OCI-LY7 (cell line): ENCODE results near the gene FIBP. TPM values are rescaled to one million over a fixed set of nuclear protein-coding genes. Genes with fewer than 3 reads are reported as not detected.

ENCODE experiments used
- Bru-seq: library from RNA; stranded (reverse); fragments of 400-500 nt; gene quantifications from one replicate; lab custom pipeline; 2021; lab: Mats Ljungman, UMichigan
- BruChase-seq, 2 experiments: library from RNA; stranded (reverse); fragments of 400-500 nt; gene quantifications; one replicate each; lab custom pipeline; 2021; lab: Mats Ljungman, UMichigan
- BruUV-seq: library from RNA; stranded (reverse); fragments of 400-500 nt; replicated peaks from 2 replicates; lab custom pipeline; 2021; lab: Mats Ljungman, UMichigan
- CTCF ChIA-PET: fragments of 300-600 bp; sonication (Branson Sonifier 250); formaldehyde crosslinking; loops from one replicate; lab custom pipeline; 2022; ENCODE audit warnings: antibody characterized with exemption; ENCODE audit not compliant: unreplicated experiment; lab: Charles Lee
- POLR2A ChIA-PET: fragments of 300-600 bp; sonication (Branson Sonifier 250); formaldehyde crosslinking; loops from one replicate; lab custom pipeline; 2022; ENCODE audit warnings: antibody characterized with exemption; lab: Charles Lee
- DNase-seq: peaks from one replicate; pipeline ENCODE4 v3.0.0-alpha.2; 2015; ENCODE audit warnings: low spot score
- H2AFZ ChIP-seq: fragments of 200-600 bp; sonication (generic), shearing (Covaris generic); 2 replicates; pipeline ENCODE4 v1.6.1; 2014; ENCODE audit warnings: mild to moderate bottlenecking, antibody characterized with exemption, low read length, moderate library complexity
- H3K27ac ChIP-seq: fragments of 200-600 bp; sonication (generic); 2 replicates; pipeline ENCODE4 v1.5.1; 2014; ENCODE audit warnings: mixed run types, low read depth, mild to moderate bottlenecking, moderate library complexity, low read length, inconsistent platforms; ENCODE audit not compliant: poor library complexity, severe bottlenecking
- H3K36me3 ChIP-seq: fragments of 200-600 bp; sonication (generic); 2 replicates; pipeline ENCODE4 v1.6.1; 2014; ENCODE audit warnings: mild to moderate bottlenecking, antibody characterized with exemption, low read length, moderate library complexity, mixed read lengths; ENCODE audit not compliant: insufficient read depth
- H3K4me1 ChIP-seq: fragments of 200-600 bp; sonication (generic); 2 replicates; pipeline ENCODE4 v1.5.1; 2014; ENCODE audit warnings: mild to moderate bottlenecking, low read length; ENCODE audit not compliant: insufficient read depth, poor library complexity, severe bottlenecking
- H3K4me2 ChIP-seq: fragments of 200-600 bp; sonication (generic); 2 replicates; pipeline ENCODE4 v1.6.1; 2014; ENCODE audit warnings: mild to moderate bottlenecking, low read length
- H3K4me3 ChIP-seq: fragments of 200-600 bp; sonication (generic); 2 replicates; pipeline ENCODE4 v1.5.1; 2014; ENCODE audit warnings: mild to moderate bottlenecking, low read depth, low read length; ENCODE audit not compliant: poor library complexity, severe bottlenecking
- H3K79me2 ChIP-seq: fragments of 200-600 bp; sonication (generic); 2 replicates; pipeline ENCODE4 v1.6.1; 2016; ENCODE audit warnings: low read depth, mild to moderate bottlenecking, low read length, moderate library complexity, mixed read lengths; ENCODE audit not compliant: insufficient read depth
- H3K9me2 ChIP-seq: fragments of 200-600 bp; sonication (generic); 2 replicates; pipeline ENCODE4 v1.6.1; 2016; ENCODE audit warnings: mild to moderate bottlenecking, low read length, mixed read lengths; ENCODE audit not compliant: insufficient read depth
- H3K9me3 ChIP-seq: fragments of 200-600 bp; sonication (generic); 2 replicates; pipeline ENCODE4 v1.6.1; 2014; ENCODE audit warnings: mild to moderate bottlenecking, mixed run types, low read length, mixed read lengths
- H4K20me1 ChIP-seq: fragments of 200-600 bp; sonication (generic); 2 replicates; pipeline ENCODE4 v1.6.1; 2014; ENCODE audit warnings: mild to moderate bottlenecking, antibody characterized with exemption, low read length, moderate library complexity, mixed read lengths; ENCODE audit not compliant: insufficient read depth
- EZH2phosphoT487 ChIP-seq: fragments of 200-600 bp; sonication (generic); IDR thresholded peaks from 2 replicates; pipeline ENCODE4 v1.6.1; 2018; ENCODE audit warnings: low read depth, borderline replicate concordance, mild to moderate bottlenecking, mixed run types, antibody characterized with exemption, low read length, moderate library complexity, mixed read lengths
- intact Hi-C: fragments of 100-400 bp; cut with micrococcal nuclease; formaldehyde crosslinking; loops from one replicate; pipeline ENCODE4 v1.10.0; 2022; ENCODE audit not compliant: unreplicated experiment
- long read RNA-seq: library from polyadenylated mRNA; stranded (forward); transcript quantifications from one replicate; pipeline ENCODE4 v2.0.0, GENCODE V29; 2022
- total RNA-seq, 2 experiments: library from RNA; depleted of rRNA in 1 of 2; stranded (reverse); fragments of >200 nt in 1 of 2; shearing (Covaris generic) in 1 of 2; gene quantifications; 2 replicates each; pipeline ENCODE4 v1.2.3, GENCODE V29; 2014 to 2022
- TF ChIP-seq, protein P1 (sequence below): fragments of 200-600 bp; sonication (generic); conservative IDR thresholded peaks from 2 replicates; pipeline ENCODE4 v1.5.1; 2014; ENCODE audit warnings: mild to moderate bottlenecking, antibody characterized with exemption, low read length, moderate library complexity, mixed read lengths

The FIBP gene
- total RNA-seq (2014; rRNA removed; shearing (Covaris generic)) (133 and 184 TPM in 2 replicates), total RNA-seq (2022) (89.4 and 97.3 TPM in 2 replicates), Bru-seq, nascent RNA (percentile 67 among the genes with signal in this experiment), BruChase-seq, experiment 1, labeled RNA remaining after a 6-hour chase (percentile 79 among the genes with signal in this experiment), BruChase-seq, experiment 2, labeled RNA remaining after a 2-hour chase (percentile 69 among the genes with signal in this experiment)
- long read RNA-seq, transcript FIBP-201 (10 exons, 1,261 nt) = minor isoform, 17 of 184 reads
- long read RNA-seq, transcript FIBP-202 (10 exons, 1,248 nt) = major isoform, 127 of 184 reads
- long read RNA-seq, partial matches to known transcripts = 7 of 184 reads
- long read RNA-seq, other reads (novel, unspliced or antisense) = 31 of 184 reads

DNA sequence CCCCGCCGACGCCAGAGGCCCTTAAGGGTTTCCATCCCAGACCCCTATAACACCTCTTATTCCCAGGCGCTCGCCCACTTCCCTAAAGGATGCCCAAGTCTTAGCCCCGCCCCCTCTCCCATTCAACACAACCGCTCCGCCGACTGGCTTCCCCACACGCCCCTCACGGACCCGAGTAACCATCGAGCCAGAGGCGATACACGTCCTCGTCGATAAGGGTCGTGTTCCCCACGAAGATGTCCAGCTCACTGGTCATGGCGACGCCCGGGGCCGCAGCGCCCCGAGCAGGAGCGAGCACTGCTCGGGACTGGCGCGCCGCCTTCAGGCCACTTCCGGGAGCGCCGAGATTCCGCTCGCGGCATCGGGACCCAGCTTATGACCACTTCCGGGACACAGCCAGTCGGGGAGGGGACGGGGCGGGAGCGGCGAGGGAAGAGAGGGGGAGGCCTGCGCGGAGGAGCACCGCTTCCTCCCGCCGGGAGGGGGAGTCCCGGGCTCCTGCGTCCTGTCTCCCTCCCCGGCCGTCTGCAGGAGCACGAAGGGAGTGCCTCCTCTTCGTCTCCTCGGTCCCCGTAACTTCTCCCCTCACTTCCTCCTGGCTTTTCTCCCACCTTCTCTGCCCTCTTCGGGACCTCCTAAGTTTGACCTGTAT lies at the start of gene FIBP:
TSS of gene FIBP (minus strand) at position 309 of the 652 bp plus-strand sequence. CDS start at position 256, 53 bp downstream.
- POLR2A ChIA-PET = interaction anchor here (0.5 to 5.6 kb wide), 11 partner anchors 10 to 1032 kb away, joined by 3 to 59 read pairs (median 4); partner anchors contain the start of genes CFL1 and MUS81
- peaks cover 64% of the 10 kb centered on the region for H3K4me1 ChIP-seq

DNA sequence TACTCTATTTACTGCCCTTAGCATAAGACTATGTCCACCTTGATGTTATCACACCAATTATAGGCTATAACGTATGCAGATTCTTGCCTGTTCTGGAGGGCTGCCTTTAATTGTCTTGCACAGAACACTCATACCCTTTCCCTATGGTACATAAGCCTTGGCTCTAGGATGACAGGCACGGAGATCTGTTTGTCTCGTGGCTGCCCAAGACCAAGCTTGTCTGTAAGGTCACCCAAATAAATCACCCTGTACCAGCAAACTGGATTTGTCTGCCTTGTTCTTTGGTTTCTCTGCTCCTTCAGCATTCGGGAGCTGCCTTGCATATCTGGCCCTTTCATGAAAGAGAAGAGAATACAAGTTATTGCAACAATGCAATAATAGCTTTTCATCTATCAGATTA lies 49.5 kb upstream of the FIBP start:
- Histone ChIP-seq H4K20me1 (no peaks in the 10 kb centered on the region), H3K4me3 (no peak overlapping the region), H3K9me3 (no peaks in the 10 kb centered on the region), H3K4me2 (no peak overlapping the region), H2AFZ (no peak overlapping the region), H3K79me2 (no peaks in the 10 kb centered on the region), H3K9me2 (no peaks in the 10 kb centered on the region), H3K27ac (no peak overlapping the region), H3K4me1 (peaks cover 7% of the 10 kb centered on the region), H3K36me3 (no peaks in the 10 kb centered on the region)
- POLR2A ChIA-PET = no interaction called here
- CTCF ChIA-PET = interaction anchor here (0.9 kb wide), 1 partner anchor 53 kb away, joined by 3 read pairs; no protein-coding TSS in a partner anchor
- no peak for DNase-seq
- TF ChIP-seq, protein P1, sequence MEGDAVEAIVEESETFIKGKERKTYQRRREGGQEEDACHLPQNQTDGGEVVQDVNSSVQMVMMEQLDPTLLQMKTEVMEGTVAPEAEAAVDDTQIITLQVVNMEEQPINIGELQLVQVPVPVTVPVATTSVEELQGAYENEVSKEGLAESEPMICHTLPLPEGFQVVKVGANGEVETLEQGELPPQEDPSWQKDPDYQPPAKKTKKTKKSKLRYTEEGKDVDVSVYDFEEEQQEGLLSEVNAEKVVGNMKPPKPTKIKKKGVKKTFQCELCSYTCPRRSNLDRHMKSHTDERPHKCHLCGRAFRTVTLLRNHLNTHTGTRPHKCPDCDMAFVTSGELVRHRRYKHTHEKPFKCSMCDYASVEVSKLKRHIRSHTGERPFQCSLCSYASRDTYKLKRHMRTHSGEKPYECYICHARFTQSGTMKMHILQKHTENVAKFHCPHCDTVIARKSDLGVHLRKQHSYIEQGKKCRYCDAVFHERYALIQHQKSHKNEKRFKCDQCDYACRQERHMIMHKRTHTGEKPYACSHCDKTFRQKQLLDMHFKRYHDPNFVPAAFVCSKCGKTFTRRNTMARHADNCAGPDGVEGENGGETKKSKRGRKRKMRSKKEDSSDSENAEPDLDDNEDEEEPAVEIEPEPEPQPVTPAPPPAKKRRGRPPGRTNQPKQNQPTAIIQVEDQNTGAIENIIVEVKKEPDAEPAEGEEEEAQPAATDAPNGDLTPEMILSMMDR = no peak
- TF ChIP-seq EZH2phosphoT487 = no peak
- BruUV-seq = no TSS peak
- intact Hi-C loops = no loop called here

More for the DNA sequence above, at the start of gene FIBP:
- TF ChIP-seq, protein P1 = peak; percentile 81
- TF ChIP-seq EZH2phosphoT487 = no peak
- peak; percentile 97 for DNase-seq
- peaks cover 5% of the 10 kb centered on the region; the same call in 1 of the 2 replicates for H4K20me1 ChIP-seq
- peaks cover 42% of the 10 kb centered on the region for H3K36me3 ChIP-seq
- CTCF ChIA-PET = interaction anchor here (0.5 to 2.4 kb wide), 17 partner anchors 8 to 396 kb away, joined by 3 to 24 read pairs (median 5); partner anchors contain the start of genes CFL1 and MUS81
- H2AFZ ChIP-seq = peak within 1 kb of the TSS; percentile 65
- peak within 1 kb of the TSS; percentile 93 for H3K4me3 ChIP-seq
- H3K9me2 ChIP-seq = no peaks in the 10 kb centered on the region
- H3K4me2 ChIP-seq = peak within 1 kb of the TSS; percentile 97
- no peaks in the 10 kb centered on the region for H3K9me3 ChIP-seq
- peaks cover 41% of the 10 kb centered on the region for H3K79me2 ChIP-seq
- intact Hi-C loops = loop anchor here (1.0 to 5.0 kb wide), 3 partner anchors 29 to 244 kb away; partner anchors contain the start of gene SART1
- no TSS peak for BruUV-seq
- peak within 1 kb of the TSS; percentile 80 for H3K27ac ChIP-seq
